RWPE2 (cell line): ENCODE data around the gene KRTDAP.
"Not testable (repeated sequence)": the region's sequence is repeated elsewhere in the genome, so short reads cannot be mapped to it uniquely, and the experiment has no call there.

ENCODE experiments used
- ATAC-seq: fragments of 200-7000 bp; cut with Tn5 transposase; 3 replicates; pipeline ENCODE4 v1.9.1; 2021; ENCODE audit warnings: low read depth
- DNase-seq: peaks from one replicate; pipeline ENCODE4 v3.0.0-alpha.2; 2020; ENCODE audit warnings: low spot score
- H3K27ac ChIP-seq: fragments of 450-650 bp; 2 replicates; pipeline ENCODE4 v1.5.1; 2017; ENCODE audit warnings: mild to moderate bottlenecking; ENCODE audit not compliant: poor library complexity, severe bottlenecking
- H3K27me3 ChIP-seq: fragments of 250-450 bp; sonication (Bioruptor Pico); 2 replicates; pipeline ENCODE4 v1.5.1; 2021; ENCODE audit warnings: mild to moderate bottlenecking, moderate library complexity; ENCODE audit not compliant: insufficient read depth, poor library complexity, severe bottlenecking
- H3K36me3 ChIP-seq: fragments of 250-450 bp; sonication (Bioruptor Pico); 2 replicates; pipeline ENCODE4 v1.5.1; 2020; ENCODE audit warnings: low read depth, mild to moderate bottlenecking, moderate library complexity
- H3K4me1 ChIP-seq: fragments of 250-450 bp; sonication (Bioruptor Pico); 2 replicates; pipeline ENCODE4 v1.5.1; 2021; ENCODE audit warnings: mild to moderate bottlenecking, moderate library complexity; ENCODE audit not compliant: insufficient read depth, poor library complexity, severe bottlenecking
- H3K4me3 ChIP-seq: fragments of 250-450 bp; sonication (Bioruptor Pico); 2 replicates; pipeline ENCODE4 v1.5.1; 2021; ENCODE audit warnings: mild to moderate bottlenecking, moderate library complexity; ENCODE audit not compliant: severe bottlenecking
- H3K9me3 ChIP-seq: fragments of 250-450 bp; sonication (Bioruptor Pico); 2 replicates; pipeline ENCODE4 v1.5.1; 2021; ENCODE audit warnings: mild to moderate bottlenecking, moderate library complexity; ENCODE audit not compliant: severe bottlenecking
- TF ChIP-seq, protein P1 (sequence below): fragments of 450-650 bp; IDR thresholded peaks from one replicate; pipeline ENCODE4 v1.5.1; 2017; ENCODE audit warnings: mild to moderate bottlenecking, moderate library complexity; ENCODE audit not compliant: poor library complexity, severe bottlenecking

Gene KRTDAP

DNA sequence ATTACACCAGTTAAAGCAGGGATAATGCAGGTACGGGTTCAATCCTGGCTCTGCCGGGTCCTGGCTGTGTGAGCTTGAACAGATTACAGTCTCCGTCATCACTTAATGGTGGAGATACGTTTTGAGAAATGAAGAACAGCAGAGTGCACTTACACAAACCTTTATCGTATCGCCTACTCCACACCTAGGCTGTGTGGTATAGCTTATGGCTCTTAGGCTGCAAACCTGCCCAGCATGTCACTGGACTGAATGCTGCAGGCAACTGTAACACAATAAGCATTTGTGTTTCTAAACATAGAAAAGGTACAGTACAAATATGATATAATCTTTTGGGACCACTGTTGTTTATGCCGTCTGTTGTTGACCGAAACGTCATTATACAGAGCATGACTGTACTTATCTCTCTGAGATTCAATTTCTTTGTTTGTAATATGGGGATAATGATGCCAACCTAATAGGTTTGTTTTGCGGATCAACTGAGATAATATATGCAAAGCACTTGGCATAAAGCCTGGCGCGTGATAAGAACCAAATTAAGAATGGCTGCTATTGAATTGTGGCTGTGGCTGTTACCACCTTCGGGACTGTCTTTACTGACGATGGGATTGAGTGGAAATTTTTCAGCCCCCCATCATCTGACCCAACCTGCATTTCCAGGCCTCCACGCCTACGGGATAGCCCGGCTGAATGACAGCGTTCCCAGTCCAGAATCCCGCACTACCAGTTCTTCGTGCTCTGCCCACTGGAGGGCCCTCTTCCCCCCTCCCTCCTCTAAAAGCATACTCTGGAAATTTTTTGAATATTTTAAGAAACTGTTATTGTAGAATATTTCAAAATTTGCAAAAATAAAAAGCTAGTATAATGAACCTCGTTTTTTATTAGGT lies 11.2 kb downstream of the KRTDAP start:
- TF ChIP-seq, protein P1, sequence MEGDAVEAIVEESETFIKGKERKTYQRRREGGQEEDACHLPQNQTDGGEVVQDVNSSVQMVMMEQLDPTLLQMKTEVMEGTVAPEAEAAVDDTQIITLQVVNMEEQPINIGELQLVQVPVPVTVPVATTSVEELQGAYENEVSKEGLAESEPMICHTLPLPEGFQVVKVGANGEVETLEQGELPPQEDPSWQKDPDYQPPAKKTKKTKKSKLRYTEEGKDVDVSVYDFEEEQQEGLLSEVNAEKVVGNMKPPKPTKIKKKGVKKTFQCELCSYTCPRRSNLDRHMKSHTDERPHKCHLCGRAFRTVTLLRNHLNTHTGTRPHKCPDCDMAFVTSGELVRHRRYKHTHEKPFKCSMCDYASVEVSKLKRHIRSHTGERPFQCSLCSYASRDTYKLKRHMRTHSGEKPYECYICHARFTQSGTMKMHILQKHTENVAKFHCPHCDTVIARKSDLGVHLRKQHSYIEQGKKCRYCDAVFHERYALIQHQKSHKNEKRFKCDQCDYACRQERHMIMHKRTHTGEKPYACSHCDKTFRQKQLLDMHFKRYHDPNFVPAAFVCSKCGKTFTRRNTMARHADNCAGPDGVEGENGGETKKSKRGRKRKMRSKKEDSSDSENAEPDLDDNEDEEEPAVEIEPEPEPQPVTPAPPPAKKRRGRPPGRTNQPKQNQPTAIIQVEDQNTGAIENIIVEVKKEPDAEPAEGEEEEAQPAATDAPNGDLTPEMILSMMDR, result no peak
- no peak overlapping the region for H3K4me3 ChIP-seq
- H3K27ac ChIP-seq, result no peak overlapping the region
- H3K36me3 ChIP-seq, result no peaks in the 10 kb centered on the region
- H3K9me3 ChIP-seq, result no peaks in the 10 kb centered on the region
- H3K27me3 ChIP-seq, result no peaks in the 10 kb centered on the region
- H3K4me1 ChIP-seq, result no peaks in the 10 kb centered on the region
- ATAC-seq (no peak), DNase-seq (no peak)

GRCh38 chr19:35476149-35476548 lies 14.1 kb downstream of the KRTDAP start:
- TF ChIP-seq, protein P1, result no peak
- H3K27me3 ChIP-seq, result no peaks in the 10 kb centered on the region
- DNase-seq (no peak), ATAC-seq (no peak)
- H3K27ac ChIP-seq, result no peak overlapping the region
- H3K9me3 ChIP-seq, result no peaks in the 10 kb centered on the region
- H3K4me3 ChIP-seq, result no peak overlapping the region
- H3K4me1 ChIP-seq, result no peaks in the 10 kb centered on the region
- H3K36me3 ChIP-seq, result no peaks in the 10 kb centered on the region

- H3K4me1 ChIP-seq, H3K27ac ChIP-seq, DNase-seq, H3K9me3 ChIP-seq, ATAC-seq, H3K27me3 ChIP-seq, H3K4me3 ChIP-seq, H3K36me3 ChIP-seq: not testable (repeated sequence)
These were observed 15.7 kb downstream of the KRTDAP start for GRCh38 chr19:35474594-35474993.

GRCh38 chr19:35474104-35474503 lies 16.2 kb downstream of the KRTDAP start:
- Histone ChIP-seq H3K4me1 (no peaks in the 10 kb centered on the region), H3K9me3 (no peaks in the 10 kb centered on the region), H3K27me3 (no peaks in the 10 kb centered on the region), H3K27ac (no peak overlapping the region), H3K36me3 (no peaks in the 10 kb centered on the region), H3K4me3 (no peak overlapping the region)
- TF ChIP-seq, protein P1, result no peak
- DNase-seq (no peak), ATAC-seq (no peak)

- no peaks in the 10 kb centered on the region for H3K4me1 ChIP-seq
- H3K4me3 ChIP-seq, result no peak overlapping the region
- DNase-seq, result no peak
- no peak overlapping the region for H3K27ac ChIP-seq
- no peaks in the 10 kb centered on the region for H3K36me3 ChIP-seq
- H3K9me3 ChIP-seq, result no peaks in the 10 kb centered on the region
- no peak for ATAC-seq
- no peaks in the 10 kb centered on the region for H3K27me3 ChIP-seq
- TF ChIP-seq, protein P1, result no peak
These were observed 18.3 kb downstream of the KRTDAP start for GRCh38 chr19:35471946-35472345.

GRCh38 chr19:35471075-35471474 lies 19.2 kb downstream of the KRTDAP start:
- not testable (repeated sequence) for DNase-seq, H3K4me3 ChIP-seq, ATAC-seq, H3K27me3 ChIP-seq, H3K27ac ChIP-seq, H3K4me1 ChIP-seq, H3K9me3 ChIP-seq, H3K36me3 ChIP-seq
